HEK293 (cell line): ENCODE data around the gene GJB5.

ENCODE experiments used
- CTCF ChIA-PET: fragments of 350-600 bp; formaldehyde crosslinking; extraction: SDS; loops from one replicate; lab custom pipeline; 2021; ENCODE audit warnings: antibody characterized with exemption; lab: Yijun Ruan, JAX
- POLR2A ChIA-PET: fragments of 300-600 bp; formaldehyde crosslinking; extraction: SDS; loops from one replicate; lab custom pipeline; 2020; ENCODE audit warnings: antibody characterized with exemption, inconsistent platforms; lab: Yijun Ruan, JAX
- H3K27ac ChIP-seq: fragments of 200-500 bp; sonication (Bioruptor generic); 2 replicates; pipeline ENCODE4 v1.5.1; 2014; ENCODE audit warnings: low read depth, low read length, control low read depth, inconsistent platforms; ENCODE audit errors: extremely low read depth
- H3K36me3 ChIP-seq, 2 experiments: fragments of 200-500 bp in 1 of 2; sonication (Bioruptor generic) in 1 of 2; 1 replicate in 1 of 2; 2 replicates in 1 of 2; pipeline ENCODE4 v1.5.1; 2014 to 2017; ENCODE audit warnings: inconsistent platforms in 2 of 2, low read length in 2 of 2; ENCODE audit not compliant: control insufficient read depth in 2 of 2, insufficient read depth in 1 of 2
- H3K4me1 ChIP-seq: fragments of 200-500 bp; sonication (Bioruptor generic); 2 replicates; pipeline ENCODE4 v1.5.1; 2014; ENCODE audit warnings: mild to moderate bottlenecking, low read length, inconsistent platforms; ENCODE audit not compliant: control insufficient read depth, insufficient read depth
- H3K4me3 ChIP-seq: 2 replicates; pipeline ENCODE4 v1.5.1; 2011; ENCODE audit warnings: low read depth, mild to moderate bottlenecking, control low read depth, low read length, moderate library complexity
- H3K9me3 ChIP-seq: fragments of 200-500 bp; sonication (Bioruptor generic); 2 replicates; pipeline ENCODE4 v1.5.1; 2014; ENCODE audit warnings: low read depth, low read length, inconsistent platforms; ENCODE audit not compliant: control insufficient read depth, insufficient read depth
- AEBP2 ChIP-seq: fragments of 450-650 bp; formaldehyde crosslinking; IDR thresholded peaks from 2 replicates; pipeline ENCODE4 v1.5.1; 2016; ENCODE audit warnings: missing biosample characterization, missing genetic modification characterization, borderline replicate concordance
- ATF2 ChIP-seq: fragments of 450-650 bp; formaldehyde crosslinking; IDR thresholded peaks from 2 replicates; pipeline ENCODE4 v1.5.1; 2016; ENCODE audit warnings: missing biosample characterization, missing genetic modification characterization, low read depth
- PRDM10 ChIP-seq: fragments of 450-650 bp; formaldehyde crosslinking; IDR thresholded peaks from 2 replicates; pipeline ENCODE4 v1.5.1; 2016; ENCODE audit warnings: missing biosample characterization, missing genetic modification characterization
- REST ChIP-seq: fragments of 450-650 bp; formaldehyde crosslinking; IDR thresholded peaks from 2 replicates; pipeline ENCODE4 v1.5.1; 2016; ENCODE audit warnings: missing biosample characterization, missing genetic modification characterization
- ZNF335 ChIP-seq: fragments of 450-650 bp; formaldehyde crosslinking; conservative IDR thresholded peaks from 2 replicates; pipeline ENCODE4 v1.5.1; 2016; ENCODE audit warnings: missing biosample characterization, missing genetic modification characterization
- ZNF341 ChIP-seq: fragments of 450-650 bp; formaldehyde crosslinking; IDR thresholded peaks from 2 replicates; pipeline ENCODE4; 2016; ENCODE audit warnings: low read depth, missing biosample characterization, missing genetic modification characterization
- ZNF354C ChIP-seq: fragments of 450-650 bp; formaldehyde crosslinking; IDR thresholded peaks from 2 replicates; pipeline ENCODE4 v1.5.1; 2016; ENCODE audit warnings: missing biosample characterization, missing genetic modification characterization, low read depth, borderline replicate concordance
- ZNF433 ChIP-seq: fragments of 450-650 bp; formaldehyde crosslinking; IDR thresholded peaks from 2 replicates; pipeline ENCODE4 v1.5.1; 2016; ENCODE audit warnings: missing biosample characterization, missing genetic modification characterization, low read depth
- ZNF76 ChIP-seq: fragments of 450-650 bp; formaldehyde crosslinking; IDR thresholded peaks from 2 replicates; pipeline ENCODE4; 2016; ENCODE audit warnings: low read depth, missing biosample characterization, missing genetic modification characterization, borderline replicate concordance

The GJB5 gene

GRCh38 chr1:34709547-34709946 lies 45.3 kb upstream of the GJB5 start:
- Histone ChIP-seq H3K9me3 (no peaks in the 10 kb centered on the region), H3K36me3 (no peaks in the 10 kb centered on the region), H3K27ac (no peak overlapping the region), H3K4me3 (no peak overlapping the region), H3K4me1 (no peaks in the 10 kb centered on the region)
- CTCF ChIA-PET = interaction anchor here (0.6 kb wide), 1 partner anchor 260 kb away, joined by 4 read pairs; no protein-coding TSS in a partner anchor
- no peak for TF ChIP-seq AEBP2 (tag by site-specific recombination)
- peak; percentile 95 for TF ChIP-seq REST (tag by site-specific recombination)
- POLR2A ChIA-PET = no interaction called here

- CTCF ChIA-PET = no interaction called here
- H3K4me1 ChIP-seq = no peaks in the 10 kb centered on the region
- POLR2A ChIA-PET = no interaction called here
- no peak overlapping the region for H3K4me3 ChIP-seq
- no peaks in the 10 kb centered on the region for H3K9me3 ChIP-seq
- TF ChIP-seq ZNF354C (tag by site-specific recombination) (no peak), ZNF341 (tag by site-specific recombination) (peak; percentile 39; the same call in 1 of the 2 replicates)
- H3K36me3 ChIP-seq = no peaks in the 10 kb centered on the region
- no peak overlapping the region for H3K27ac ChIP-seq
These were observed 44.0 kb upstream of the GJB5 start for GRCh38 chr1:34710812-34711211.

- CTCF ChIA-PET = interaction anchor here (0.6 kb wide), 1 partner anchor 12 kb away, joined by 3 read pairs; no protein-coding TSS in a partner anchor
- peak; percentile 40; the same call in 1 of the 2 replicates for TF ChIP-seq ZNF335 (tag by site-specific recombination)
- TF ChIP-seq ZNF433 = no peak
- peak; percentile 24; the same call in 1 of the 2 replicates for TF ChIP-seq ZNF76 (tag by site-specific recombination)
- TF ChIP-seq PRDM10 (tag by site-specific recombination) = peak; percentile 57; the same call in 1 of the 2 replicates
- no peak for TF ChIP-seq ATF2 (tag by site-specific recombination)
These were observed 43.4 kb upstream of the GJB5 start for GRCh38 chr1:34711485-34711884.

More at GRCh38 chr1:34711485-34711884, 43.4 kb upstream of the GJB5 start:
- Histone ChIP-seq H3K27ac (no peak overlapping the region), H3K36me3 (no peaks in the 10 kb centered on the region), H3K9me3 (no peaks in the 10 kb centered on the region), H3K4me1 (no peaks in the 10 kb centered on the region), H3K4me3 (no peak overlapping the region)
- POLR2A ChIA-PET = no interaction called here
